Kasumi-1 (cell line): ENCODE data around the gene NDRG4.
"Not testable (repeated sequence)": the region's sequence is repeated elsewhere in the genome, so short reads cannot be mapped to it uniquely, and the experiment has no call there.

Experiments
- DNase-seq, 2 experiments: peaks; one replicate each; lab custom pipeline; 2025; lab: John Stamatoyannopoulos, UW

The NDRG4 gene

DNA sequence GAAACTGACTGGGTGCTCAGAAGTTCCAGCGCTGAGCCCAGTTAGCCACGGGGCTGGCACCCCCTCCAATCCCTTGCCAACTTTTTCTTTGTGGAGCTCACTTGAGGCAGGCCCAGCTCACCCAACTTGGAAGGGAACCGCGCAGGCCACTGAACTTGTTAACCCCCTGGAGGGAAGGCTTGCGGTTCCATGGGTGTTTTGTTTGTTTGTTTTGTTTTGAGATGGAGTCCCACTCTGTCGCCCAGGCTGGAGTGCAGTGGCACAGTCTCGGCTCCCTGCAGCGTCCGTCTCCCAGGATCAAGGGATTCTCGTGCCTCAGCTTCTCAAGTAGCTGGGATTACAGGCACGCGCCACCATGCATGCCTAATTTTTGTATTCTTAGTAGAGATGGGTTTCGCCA, 34.1 kb upstream of the NDRG4 start:
- DNase-seq = no peak

DNA sequence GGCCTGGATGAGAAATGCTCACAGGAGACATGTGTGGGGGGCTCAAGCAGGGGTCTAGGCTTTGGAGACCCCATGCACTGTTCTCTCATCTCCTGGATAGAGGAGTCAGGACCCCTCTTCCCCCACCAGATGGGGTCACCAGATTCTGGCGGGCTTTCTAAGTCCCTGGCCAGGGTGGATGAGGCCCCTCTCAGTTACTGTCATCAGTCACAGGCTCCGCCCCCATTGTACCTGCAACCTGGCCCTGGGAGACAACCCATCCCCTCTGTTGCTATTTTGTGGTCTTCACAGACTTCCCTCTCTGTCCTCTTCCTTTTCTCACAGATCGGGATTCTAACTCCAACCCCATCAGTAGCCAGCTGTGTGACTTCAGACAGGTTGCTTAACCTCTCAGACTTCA, 33.5 kb upstream of the NDRG4 start:
- DNase-seq = no peak

DNA sequence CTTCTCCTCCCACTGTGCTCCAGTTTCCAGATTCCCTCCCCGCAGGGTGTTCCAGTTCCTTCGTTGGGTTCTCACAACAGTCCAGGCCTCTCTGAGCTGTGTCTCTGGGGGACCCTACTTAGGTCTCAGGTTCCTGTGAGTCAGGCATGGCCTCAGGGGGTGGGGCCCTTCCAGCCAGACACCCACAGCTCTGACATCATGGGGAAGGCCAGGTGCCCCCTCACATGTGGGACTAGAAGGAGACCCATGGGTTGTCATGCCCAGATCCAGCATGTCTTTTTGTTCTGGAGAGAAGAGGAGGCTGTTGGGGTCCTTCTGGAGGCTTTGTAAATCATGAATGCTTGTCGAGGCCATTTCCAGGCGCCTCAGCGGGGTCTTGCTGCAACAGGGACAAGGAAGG, 32.0 kb upstream of the NDRG4 start:
- DNase-seq = no peak

DNA sequence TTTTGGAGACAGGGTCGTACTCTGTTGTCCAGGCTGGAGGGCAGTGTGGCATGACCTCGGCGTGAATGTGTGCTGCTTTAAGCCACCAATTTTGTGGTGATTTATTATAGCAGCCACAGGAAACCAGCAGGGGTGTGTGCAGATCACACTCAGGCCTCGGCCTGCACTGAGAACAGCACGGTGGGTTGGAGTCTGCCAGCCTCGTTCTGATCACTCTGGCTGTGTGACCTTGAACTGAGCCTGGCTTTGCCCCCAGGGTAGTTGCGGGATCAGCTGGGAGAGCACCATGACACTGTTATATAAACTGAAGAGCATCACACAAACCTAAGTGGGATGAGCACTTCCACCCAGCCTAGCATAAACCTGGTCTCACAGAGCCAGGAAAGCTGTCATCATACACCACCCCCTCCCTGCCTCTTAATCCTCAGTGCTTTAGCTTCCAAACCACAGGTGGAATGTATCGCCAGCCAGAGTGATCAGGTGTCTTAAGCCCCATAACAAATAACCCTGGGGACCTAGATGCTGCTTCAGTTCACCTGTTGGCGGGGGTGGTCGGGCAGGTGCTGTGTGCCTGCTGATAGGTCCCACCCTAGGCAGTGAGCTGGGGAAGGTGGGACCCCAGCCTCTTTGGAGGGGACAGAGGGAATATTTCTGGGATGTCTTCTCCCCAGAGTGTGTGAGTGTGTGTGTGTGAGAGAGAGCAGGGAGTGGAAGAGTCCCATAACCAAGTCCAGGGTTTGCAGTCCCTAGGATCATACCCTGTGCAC, 28.6 kb upstream of the NDRG4 start:
- no peak for DNase-seq

DNA sequence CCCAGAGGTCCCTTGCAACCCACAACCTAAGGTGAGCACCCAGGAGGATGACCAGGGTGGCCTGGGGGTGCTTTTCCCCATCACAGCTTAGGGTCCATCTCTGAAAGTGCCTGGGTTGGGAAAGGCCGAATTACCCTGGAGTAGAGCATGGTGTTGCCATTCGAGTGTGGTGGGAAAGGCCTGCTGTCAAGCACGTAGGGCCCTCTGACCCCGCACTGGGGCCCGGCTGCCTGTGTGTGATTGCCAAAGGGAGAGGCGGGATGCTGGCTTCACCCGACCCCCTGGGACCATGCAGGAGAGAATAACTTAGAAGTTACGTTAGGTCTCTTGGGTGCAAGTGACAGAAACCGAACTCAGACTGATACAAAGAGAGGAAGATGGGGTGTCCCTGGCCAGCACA, 27.7 kb upstream of the NDRG4 start:
- no peak for DNase-seq

DNA sequence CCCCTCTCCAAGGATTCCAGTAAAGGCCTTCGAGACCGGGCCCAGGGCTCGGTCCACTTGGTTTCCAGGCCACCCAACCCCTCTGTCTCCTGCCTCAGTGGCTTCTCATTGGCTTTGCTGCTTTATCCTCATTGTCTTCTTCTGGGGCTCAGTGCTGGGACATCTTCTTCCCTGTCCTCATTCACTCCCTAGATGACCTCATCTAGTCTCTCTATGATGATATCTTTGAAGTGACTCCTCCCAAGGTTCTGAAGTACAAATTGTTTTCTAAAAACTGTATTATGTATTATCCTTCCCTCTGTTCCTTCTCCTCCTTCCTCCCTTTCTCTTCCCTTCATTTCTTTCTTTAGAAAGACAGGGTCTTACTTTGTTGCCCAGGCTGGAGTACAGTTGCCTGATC, 27.1 kb upstream of the NDRG4 start:
- DNase-seq = no peak

DNA sequence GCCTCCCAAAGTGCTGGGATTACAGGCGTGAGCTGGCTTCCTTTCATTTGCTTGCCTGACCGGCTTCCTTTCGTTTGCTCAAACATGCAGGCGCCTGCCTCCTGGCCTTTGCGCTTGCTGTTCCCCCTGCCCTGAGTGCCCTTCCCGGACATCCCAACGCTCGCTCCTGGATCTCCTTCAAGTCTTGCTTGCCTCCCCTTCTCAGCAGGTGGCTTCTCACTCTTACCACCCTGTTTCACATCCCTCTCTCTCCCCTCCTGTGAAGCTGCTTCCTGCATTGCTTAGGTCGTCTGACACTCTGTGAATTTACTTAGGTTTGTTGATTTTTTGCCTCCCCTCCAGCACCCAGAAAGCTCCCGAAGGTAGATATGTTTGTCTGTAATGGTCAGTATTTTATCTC, 25.6 kb upstream of the NDRG4 start:
- DNase-seq = no peak

DNA sequence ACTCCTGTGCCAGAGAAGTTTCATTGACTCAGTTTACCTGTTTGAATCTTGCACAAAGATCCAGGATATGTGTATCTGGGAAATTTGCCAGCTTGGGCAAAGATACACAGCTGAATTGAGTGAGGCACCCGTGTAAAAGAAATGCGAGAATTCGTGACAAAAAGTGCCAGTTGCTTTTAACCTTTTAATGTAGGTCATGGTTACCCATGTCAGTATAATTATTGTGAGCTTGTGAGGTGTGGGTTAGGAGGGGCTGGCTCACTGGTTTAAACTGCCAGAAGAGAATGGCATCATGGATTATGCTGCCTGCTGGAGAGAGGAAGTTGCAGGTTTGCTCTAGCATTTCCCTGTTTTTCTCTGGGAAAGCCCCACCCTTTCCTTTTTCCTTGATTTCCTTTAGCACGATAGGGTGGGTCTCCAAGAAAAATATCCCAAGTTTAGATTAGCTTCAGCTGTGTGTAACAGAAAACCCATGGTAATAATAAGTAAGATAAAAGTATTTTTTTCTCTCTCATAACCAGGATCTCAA, 24.8 kb upstream of the NDRG4 start:
- no peak for DNase-seq

DNA sequence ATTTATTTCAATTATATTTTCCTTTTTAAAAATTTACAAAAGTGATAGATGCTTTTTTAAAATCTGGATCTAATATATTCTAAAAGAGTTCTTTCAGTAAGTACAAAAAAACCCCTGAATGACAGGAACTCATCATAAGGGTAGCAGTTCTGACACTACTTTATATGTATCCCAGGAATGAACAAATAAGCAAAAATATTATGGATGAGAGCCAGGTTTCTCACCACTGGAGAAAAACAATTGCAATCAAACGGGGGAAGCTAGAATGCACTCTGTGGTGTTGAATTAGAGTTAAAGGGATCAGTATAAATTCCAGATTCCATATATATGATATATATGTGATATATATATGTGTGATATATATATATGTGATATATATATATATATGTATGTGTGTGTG, 23.2 kb upstream of the NDRG4 start:
- DNase-seq = no peak

DNA sequence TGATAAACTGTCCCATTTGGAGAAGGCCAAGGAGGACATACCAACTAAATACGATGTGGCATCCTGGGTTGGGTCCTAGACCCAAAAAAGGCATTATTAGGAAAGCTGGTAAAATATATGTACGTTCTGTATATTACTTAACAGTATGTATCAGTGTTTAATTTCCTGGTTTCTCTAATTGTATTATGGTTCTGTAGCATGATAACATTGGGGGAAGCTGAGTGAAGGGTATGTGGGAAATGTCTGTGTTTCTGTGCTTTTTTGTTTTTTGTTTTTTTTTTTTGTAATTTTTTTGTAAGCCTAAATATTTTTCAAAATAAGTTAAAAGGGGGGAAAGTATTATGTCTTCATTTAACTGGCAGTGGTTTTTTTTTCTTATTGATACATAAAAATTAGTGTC, 21.5 kb upstream of the NDRG4 start:
- DNase-seq = no peak

DNA sequence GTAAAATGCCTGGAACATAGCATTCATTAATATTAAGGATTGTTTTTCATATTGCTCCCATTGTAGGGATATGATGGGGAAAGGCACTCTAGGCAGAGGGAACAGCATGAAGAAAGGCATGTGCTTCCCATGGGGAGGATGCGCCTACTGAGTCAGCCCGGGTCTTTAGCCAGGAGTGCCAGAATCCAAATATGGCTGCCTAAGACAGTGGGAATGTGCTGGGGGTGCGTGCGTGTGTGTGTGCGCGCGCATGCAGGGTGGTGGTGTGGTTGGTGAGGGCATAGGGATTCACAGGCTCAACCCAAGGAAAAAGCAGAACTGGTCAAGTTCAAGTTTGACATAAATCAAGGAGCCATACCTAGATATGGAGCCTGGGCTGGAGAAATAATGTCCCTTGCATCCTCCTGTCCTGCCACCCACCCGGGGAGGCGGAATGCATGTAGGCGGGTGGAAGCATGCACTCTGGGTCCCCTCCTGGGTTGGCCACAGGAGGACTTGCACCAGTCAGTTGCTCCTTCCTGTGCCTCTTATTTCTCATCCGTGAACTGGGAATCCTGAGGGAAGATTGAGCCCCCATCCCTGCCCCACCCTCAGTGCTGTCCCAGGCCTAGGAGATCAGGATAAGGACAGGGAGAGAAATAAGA, 18.6 kb upstream of the NDRG4 start:
- no peak for DNase-seq

DNA sequence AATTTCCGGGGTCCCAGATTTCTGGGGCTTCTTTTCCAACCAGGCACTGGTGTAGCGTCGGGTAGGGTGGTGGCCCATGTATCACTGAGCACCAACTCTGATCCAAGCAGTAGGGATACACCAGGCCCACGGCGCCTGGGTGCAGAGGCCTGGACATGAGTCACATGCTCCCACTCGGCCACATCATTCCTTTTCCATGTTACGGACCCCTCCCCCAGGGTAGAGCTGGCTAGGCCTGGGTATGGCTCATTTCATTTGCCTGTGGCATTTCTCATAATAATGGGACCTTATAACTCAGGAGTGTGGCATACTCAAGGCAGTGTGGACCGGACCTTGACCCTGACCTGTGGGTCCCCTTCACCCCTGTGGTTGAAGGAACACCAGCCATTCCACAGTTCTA, 18.0 kb upstream of the NDRG4 start:
- no peak for DNase-seq

DNA sequence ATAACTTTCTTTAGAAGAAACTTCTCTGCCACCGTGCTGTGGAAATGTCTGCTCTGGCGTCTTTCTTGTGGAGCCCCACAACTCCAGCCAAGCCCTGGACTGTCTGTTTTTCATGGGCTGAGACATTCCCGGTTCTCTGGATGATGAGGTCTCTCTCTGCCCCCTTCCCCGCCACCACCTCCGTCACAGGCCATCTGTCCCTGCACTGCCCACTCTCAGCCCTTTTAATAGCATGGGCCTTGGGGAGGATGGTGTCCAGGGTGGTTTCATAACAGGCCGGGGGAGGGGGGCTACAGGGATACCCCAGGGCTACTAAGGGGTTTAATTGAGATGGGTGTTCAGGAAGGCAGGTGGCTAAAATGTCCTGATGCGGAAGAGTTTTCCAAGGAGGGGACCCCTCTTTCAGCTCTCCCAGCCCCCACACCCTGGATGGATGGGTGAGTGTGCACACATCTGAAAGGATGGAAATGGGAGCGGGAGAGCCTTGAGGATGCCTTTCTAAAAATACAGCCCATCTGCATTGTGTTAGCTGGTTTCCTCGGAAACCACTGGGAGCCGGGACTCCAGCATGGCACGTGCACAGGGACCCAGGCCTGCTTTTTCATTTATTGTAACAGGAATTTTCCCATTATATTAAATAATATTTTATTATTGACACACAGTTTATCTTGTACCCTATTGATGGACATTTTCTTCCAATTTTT, 14.6 kb upstream of the NDRG4 start:
- DNase-seq = no peak

DNA sequence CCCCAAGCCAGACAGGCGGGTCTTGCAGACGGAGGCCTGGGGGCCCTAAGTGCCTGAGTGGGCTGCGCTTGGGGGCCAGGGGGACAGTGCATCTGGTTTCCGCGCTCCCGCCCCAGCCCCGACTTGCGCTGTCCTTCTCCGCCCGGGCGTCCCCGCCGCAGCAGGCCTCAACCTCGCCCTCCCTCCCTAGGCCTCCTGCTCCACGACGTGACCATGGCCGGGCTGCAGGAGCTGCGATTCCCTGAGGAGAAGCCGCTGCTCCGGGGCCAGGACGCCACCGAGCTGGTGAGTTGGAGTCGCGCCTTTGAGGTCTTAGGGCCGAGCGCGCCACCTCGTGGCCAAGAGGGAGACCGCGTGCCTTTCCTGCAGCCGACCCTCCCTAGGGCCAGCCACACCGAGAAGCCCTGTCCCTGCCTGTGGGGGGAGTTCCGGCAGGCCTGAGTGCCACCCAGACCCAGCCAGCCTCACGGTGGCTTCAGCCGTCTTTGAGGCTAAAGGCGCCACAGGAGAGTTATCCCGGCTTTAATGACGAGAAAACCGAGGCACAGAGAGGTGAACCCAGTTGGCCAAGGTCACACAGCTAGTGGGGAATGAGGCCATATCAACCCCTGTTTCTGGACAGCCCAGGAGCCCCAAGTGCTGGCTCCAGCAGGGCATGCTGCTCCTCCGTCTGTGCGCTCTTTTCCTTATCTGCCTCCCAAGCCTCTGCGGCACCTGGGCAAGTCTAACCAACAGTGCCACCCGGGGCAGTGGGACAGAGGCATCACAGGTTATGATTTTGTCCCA, 12.2 kb upstream of the NDRG4 start:
- DNase-seq = peak; percentile 71 to 79

DNA sequence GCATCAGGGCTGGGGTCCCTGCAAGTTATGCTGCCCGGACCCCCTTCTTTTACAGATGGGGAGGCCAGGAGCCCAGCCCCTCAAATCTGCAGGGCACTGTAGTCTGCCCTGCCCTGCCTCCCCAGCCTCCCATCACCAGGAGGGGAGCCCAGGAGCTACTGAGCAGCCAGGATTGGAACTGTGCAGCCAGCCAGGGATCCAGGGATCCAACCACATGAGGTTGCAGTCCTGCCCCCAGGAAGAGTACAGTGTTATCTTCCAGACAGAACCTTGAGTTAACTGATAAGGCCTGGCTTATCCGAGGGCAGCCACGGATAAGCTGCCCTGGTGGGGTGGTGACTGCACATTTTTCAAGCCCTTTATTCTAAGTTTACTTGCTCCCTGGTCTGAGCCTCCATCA, 11.4 kb upstream of the NDRG4 start:
- no peak for DNase-seq

DNA sequence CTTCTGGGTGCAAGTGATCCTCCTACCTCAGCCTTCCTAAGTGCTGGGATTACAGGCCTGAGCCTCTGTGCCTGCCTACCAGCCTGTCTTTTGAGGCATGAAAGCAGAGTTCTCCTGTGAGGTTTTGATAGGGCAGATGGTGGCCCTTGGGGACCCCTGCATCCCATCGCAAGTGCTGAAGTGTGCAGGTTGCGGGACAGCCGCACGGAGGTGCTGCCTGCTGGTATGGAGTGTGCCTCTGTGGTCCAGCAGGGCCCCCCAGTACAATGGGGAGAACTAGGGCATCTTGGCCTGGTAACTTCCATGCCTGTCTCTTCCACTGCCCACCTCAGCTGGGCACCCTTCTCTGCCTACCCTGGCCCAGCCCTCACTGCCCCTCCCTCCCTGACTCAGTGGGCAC, 9.9 kb upstream of the NDRG4 start:
- no peak for DNase-seq

DNA sequence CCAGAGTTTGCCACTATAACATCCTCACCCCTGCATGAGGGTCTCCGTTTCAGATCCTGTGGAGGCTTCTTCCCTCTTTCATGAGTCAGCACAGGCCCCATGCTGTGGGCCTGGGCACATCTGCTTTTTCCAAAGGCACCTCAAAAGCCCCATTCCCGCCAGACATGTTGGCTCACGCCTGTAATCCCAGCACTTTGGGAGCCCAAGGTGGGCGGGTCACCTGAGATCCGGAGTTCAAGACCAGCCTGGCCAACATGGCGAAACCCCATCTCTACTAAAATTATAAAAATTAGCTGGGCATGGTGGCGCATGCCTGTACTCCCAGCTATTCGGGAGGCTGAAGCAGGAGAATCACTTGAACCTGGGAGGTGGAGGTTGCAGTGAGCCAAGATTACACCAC, 9.4 kb upstream of the NDRG4 start:
- not testable (repeated sequence) for DNase-seq

DNA sequence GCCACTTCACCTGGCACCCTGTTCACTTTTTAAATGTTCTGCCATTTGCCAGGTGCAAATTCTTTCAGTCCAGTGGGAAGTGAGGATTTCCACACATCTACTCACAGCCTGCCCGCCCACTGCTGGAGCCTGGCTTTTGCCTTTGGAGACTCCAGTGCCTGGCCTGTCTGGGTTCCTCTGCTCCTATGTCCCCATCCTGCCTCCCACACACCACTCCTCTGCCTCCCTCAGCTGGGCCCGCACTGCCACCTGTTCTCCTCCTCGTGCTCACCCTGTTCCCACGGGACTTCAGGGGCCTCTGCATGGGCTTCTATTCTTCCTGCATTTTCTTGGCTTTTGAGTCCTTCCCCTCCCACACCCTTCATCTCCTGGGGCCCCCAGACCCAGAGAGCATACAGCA, 7.9 kb upstream of the NDRG4 start:
- no peak for DNase-seq

DNA sequence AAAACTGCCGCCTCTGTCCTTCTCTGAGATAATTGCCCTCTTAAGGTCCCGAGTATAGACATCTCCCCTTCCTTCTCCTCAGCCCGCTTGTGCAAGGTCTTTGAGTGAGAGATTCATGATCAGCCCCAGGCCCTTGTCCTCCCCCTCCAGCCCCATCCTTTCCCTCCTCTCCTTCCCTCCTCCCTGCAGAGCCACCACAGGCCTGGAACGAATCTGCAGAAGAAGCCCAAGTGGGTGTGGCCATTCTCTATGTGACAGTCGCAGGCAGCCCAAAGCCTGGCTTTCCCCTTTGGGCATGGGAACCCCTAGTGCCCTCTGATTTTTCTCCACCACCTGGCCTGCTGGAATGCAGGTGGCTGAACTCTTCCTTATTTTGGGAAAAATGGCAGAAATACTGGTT, 7.2 kb upstream of the NDRG4 start:
- DNase-seq = peak in 1 of 2 experiments; percentile 34

DNA sequence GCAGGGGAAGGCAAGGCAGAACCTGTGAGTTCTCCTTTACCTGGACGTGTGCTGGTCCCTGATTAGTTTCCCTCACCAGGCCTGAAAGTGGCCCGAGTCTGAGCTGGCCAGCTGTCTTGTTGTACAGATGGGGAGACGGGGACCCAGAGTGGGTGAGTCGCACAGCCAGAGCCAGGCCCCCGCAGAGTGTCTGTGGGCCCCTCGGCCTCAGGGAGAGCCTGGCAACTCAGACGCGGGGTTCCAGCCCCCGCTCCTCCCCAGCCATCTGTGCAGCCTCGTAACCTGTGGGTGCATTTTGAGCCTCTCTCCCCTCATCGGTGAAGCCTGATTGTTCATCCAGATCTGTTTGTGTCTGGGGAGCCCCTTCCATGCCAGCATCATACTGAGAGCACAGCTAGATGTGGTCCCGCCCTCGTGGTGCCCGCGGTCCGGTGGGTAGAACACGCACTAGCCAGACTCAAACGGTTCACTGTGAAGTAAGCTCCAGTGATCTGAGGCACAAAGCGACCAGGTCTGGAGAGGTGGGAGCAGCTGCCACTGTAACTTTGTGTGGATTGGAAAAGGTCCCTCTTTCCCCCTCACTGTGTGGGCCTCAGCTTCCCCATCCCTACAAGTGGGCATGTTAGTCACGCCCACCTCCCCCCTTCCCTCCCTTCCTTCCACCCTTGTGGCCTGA, 6.0 kb upstream of the NDRG4 start:
- no peak for DNase-seq

DNA sequence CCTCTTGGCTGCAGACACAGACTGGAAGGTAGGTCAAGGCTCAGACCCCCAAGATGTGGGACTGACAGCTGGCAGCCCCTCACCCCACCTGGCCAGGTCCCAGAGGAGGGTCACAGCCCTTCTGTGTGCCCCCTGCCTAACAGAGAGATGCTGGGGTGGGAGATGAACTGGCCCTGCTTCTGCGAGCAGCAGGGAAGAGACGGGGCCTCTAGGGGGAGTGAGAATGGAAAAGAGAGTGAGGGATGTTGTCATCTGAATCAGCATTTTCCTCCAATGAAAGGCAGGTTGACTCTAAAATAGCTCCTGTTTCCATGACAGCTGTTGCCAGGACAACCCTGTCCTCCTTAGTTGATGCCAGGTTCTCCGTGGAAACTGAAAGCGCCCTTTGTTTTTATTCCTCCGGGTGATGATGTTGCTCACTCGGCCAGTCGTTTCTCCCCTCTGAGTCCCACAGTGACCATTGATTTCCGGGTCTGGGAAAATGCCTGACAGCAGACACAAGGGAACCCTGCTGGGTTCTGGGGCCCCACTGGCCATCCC, 4.9 kb upstream of the NDRG4 start:
- peak; percentile 52 to 63 for DNase-seq
